Measurements from ENCODE around the gene LTBP4. TPM values are rescaled to one million over a fixed set of nuclear protein-coding genes. Genes with fewer than 3 reads are reported as not detected.

Gene LTBP4
- total and polyA plus RNA-seq, 2 of the 13 experiments (the other 11 are each of a cell fraction or from before 2014, with no cell fraction given), result 0.86 to 2.3 TPM

DNA sequence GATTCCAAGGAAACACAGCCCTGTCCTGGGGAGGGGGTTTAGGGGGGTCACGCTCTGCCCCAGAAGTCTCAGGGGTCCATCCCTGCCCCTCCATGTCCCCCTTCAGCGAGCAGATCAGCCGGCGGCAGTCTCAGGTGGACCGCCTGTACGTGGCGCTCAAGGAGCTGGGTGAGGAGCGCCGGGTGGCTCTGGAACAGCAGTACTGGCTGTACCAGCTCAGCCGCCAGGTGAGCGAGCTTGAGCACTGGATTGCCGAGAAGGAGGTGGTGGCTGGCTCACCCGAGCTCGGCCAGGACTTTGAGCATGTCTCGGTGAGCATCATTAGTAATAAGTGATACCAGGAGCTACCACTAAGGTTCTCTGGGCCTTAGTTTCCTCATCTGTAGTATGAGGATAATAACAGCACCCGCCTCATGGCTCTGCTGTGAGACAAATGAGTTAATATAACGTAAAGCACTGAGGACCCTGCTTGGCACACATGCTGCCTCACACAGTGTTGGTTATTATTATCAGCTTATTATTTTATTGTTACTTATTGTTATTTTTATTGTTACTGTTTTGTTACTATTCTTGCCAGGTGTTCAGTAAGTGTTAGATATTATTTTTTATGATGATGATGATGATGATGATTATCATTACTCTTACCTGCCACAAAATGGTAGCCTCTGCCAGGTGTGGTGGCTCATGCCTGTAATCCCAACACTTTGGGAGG, 45.0 kb upstream of the LTBP4 start:
- intact Hi-C loops (cut with micrococcal nuclease; ENCODE audit: unreplicated experiment), result no loop called here
- ChIA-PET CTCF (ENCODE audit: low intra/inter-chr PET ratio, low total read pairs) (no interaction called here), POLR2A (no interaction called here)
- DNase-seq (ENCODE audit: low spot score) (no peak), ATAC-seq (peak; percentile 26; the same call in 1 of the 3 replicates), FAIRE-seq (no peak)
- no peak overlapping the region for H3K9ac ChIP-seq (ENCODE audit: insufficient read depth, low read depth, low read length)
- no peak overlapping the region for H3K4me3 ChIP-seq (replicated peaks in 1 of 3; ENCODE audit: insufficient read depth in 1 of 3, low read depth in 2 of 3, low read length in 3 of 3)
- H3K9me3 ChIP-seq (ENCODE audit: low read length), result no peaks in the 10 kb centered on the region
- no peak overlapping the region for H3K4me2 ChIP-seq (ENCODE audit: low read depth, low read length)
- no peaks in the 10 kb centered on the region for H4K20me1 ChIP-seq (ENCODE audit: insufficient read depth, low read length)
- TF ChIP-seq HES4 (CRISPR knock-in tag; IDR thresholded peaks at IDR 0.05; ENCODE audit: borderline replicate concordance) (no peak), TOE1 (CRISPR knock-in tag; IDR thresholded peaks at IDR 0.05) (no peak), ZNF607 (CRISPR knock-in tag; IDR thresholded peaks at IDR 0.05; ENCODE audit: borderline replicate concordance) (no peak), MTA1 (CRISPR knock-in tag; IDR thresholded peaks at IDR 0.05; ENCODE audit: borderline replicate concordance) (no peak), ATF1 (CRISPR knock-in tag; IDR thresholded peaks at IDR 0.05) (no peak), ZFX (CRISPR knock-in tag; IDR thresholded peaks at IDR 0.05; ENCODE audit: low read depth) (no peak)
- TF ChIP-seq, protein P1, sequence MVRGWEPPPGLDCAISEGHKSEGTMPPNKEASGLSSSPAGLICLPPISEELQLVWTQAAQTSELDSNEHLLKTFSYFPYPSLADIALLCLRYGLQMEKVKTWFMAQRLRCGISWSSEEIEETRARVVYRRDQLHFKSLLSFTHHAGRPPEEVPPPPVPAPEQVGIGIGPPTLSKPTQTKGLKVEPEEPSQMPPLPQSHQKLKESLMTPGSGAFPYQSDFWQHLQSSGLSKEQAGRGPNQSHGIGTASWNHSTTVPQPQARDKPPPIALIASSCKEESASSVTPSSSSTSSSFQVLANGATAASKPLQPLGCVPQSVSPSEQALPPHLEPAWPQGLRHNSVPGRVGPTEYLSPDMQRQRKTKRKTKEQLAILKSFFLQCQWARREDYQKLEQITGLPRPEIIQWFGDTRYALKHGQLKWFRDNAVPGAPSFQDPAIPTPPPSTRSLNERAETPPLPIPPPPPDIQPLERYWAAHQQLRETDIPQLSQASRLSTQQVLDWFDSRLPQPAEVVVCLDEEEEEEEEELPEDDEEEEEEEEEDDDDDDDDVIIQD (CRISPR knock-in tag; IDR thresholded peaks at IDR 0.05; ENCODE audit: low read depth), result no peak
- TF ChIP-seq, protein P2, sequence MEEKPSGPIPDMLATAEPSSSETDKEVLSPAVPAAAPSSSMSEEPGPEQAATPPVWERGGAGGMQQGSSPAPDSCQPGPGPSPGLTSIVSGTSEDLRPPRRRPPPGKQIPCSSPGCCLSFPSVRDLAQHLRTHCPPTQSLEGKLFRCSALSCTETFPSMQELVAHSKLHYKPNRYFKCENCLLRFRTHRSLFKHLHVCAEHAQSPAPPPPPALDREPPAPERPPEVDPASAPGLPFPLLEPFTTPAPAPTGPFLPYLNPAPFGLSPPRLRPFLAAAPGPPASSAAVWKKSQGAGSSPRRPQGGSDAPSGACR (CRISPR knock-in tag; IDR thresholded peaks at IDR 0.05), result no peak
- TF ChIP-seq, protein P3, sequence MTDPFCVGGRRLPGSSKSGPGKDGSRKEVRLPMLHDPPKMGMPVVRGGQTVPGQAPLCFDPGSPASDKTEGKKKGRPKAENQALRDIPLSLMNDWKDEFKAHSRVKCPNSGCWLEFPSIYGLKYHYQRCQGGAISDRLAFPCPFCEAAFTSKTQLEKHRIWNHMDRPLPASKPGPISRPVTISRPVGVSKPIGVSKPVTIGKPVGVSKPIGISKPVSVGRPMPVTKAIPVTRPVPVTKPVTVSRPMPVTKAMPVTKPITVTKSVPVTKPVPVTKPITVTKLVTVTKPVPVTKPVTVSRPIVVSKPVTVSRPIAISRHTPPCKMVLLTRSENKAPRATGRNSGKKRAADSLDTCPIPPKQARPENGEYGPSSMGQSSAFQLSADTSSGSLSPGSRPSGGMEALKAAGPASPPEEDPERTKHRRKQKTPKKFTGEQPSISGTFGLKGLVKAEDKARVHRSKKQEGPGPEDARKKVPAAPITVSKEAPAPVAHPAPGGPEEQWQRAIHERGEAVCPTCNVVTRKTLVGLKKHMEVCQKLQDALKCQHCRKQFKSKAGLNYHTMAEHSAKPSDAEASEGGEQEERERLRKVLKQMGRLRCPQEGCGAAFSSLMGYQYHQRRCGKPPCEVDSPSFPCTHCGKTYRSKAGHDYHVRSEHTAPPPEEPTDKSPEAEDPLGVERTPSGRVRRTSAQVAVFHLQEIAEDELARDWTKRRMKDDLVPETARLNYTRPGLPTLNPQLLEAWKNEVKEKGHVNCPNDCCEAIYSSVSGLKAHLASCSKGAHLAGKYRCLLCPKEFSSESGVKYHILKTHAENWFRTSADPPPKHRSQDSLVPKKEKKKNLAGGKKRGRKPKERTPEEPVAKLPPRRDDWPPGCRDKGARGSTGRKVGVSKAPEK (CRISPR knock-in tag; IDR thresholded peaks at IDR 0.05; ENCODE audit: borderline replicate concordance), result no peak
- no peaks in the 10 kb centered on the region for H3K79me2 ChIP-seq (ENCODE audit: insufficient read depth, low read length)
- in situ Hi-C loops (cut with HindIII; ENCODE audit: extremely low pct_ligation_motif_present, low pct_unique_long_range_greater_than_20kb), result no loop called here
- BruUV-seq (replicated peaks), result no TSS peak
- H3K4me1 ChIP-seq (ENCODE audit: insufficient read depth, low read length), result peaks cover 5% of the 10 kb centered on the region; the same call in 1 of the 2 replicates
- no peak overlapping the region for H3K27ac ChIP-seq (ENCODE audit: extremely low read length, insufficient read depth, low read length)
- H2AFZ ChIP-seq (ENCODE audit: low read length), result no peak overlapping the region
- peaks cover 15 to 48% of the 10 kb centered on the region in 2 experiments; a peak in 4 of 5 replicates for H3K27me3 ChIP-seq (ENCODE audit: control insufficient read depth in 1 of 2, insufficient read depth in 2 of 2, low read length in 2 of 2)
- no peaks in the 10 kb centered on the region for H3K36me3 ChIP-seq (replicated peaks in 1 of 2; ENCODE audit: control insufficient read depth in 1 of 2, insufficient read depth in 2 of 2, low read length in 2 of 2)
- 23% methylated on average over 5 of the region's 17 CpGs for WGBS (ENCODE audit: low lambda C conversion rate)

Data from HepG2 (cell line).